ENCODE data around the gene KPTN.

The KPTN gene

DNA sequence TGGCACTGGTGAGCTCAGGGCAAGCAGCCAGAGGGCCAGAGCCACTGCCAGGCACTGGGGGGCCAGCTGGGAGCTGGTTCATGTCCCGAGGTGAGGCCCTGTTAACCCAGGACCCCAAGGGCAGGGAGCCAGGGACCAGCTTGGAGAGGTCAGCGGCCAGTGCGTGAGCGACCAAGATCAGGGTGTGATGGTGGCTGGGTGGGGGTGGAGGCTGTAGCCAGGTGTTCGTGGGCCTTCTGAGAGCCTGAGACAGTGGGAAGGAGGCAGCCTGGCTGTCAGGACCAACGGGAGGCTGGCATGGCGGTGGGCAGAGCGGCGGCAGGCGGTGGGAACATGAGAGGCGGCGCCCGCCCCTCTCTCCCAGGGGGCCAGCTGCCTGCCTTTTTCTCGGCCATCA is 8.1 kb upstream of the KPTN start:
- Mint-ChIP-seq H3K9me3 (no peaks in the 10 kb centered on the region), H3K27me3 (ENCODE audit: low read depth) (no peaks in the 10 kb centered on the region), H3K4me1 (peaks cover 12% of the 10 kb centered on the region), H3K36me3 (ENCODE audit: low read depth) (peaks cover 10% of the 10 kb centered on the region), H3K4me3 (no peak overlapping the region), H3K27ac (no peak overlapping the region)
- TF ChIP-seq, protein P1, sequence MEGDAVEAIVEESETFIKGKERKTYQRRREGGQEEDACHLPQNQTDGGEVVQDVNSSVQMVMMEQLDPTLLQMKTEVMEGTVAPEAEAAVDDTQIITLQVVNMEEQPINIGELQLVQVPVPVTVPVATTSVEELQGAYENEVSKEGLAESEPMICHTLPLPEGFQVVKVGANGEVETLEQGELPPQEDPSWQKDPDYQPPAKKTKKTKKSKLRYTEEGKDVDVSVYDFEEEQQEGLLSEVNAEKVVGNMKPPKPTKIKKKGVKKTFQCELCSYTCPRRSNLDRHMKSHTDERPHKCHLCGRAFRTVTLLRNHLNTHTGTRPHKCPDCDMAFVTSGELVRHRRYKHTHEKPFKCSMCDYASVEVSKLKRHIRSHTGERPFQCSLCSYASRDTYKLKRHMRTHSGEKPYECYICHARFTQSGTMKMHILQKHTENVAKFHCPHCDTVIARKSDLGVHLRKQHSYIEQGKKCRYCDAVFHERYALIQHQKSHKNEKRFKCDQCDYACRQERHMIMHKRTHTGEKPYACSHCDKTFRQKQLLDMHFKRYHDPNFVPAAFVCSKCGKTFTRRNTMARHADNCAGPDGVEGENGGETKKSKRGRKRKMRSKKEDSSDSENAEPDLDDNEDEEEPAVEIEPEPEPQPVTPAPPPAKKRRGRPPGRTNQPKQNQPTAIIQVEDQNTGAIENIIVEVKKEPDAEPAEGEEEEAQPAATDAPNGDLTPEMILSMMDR (IDR thresholded peaks at IDR 0.05; ENCODE audit: unreplicated experiment in 3 of 3), result no peak

DNA sequence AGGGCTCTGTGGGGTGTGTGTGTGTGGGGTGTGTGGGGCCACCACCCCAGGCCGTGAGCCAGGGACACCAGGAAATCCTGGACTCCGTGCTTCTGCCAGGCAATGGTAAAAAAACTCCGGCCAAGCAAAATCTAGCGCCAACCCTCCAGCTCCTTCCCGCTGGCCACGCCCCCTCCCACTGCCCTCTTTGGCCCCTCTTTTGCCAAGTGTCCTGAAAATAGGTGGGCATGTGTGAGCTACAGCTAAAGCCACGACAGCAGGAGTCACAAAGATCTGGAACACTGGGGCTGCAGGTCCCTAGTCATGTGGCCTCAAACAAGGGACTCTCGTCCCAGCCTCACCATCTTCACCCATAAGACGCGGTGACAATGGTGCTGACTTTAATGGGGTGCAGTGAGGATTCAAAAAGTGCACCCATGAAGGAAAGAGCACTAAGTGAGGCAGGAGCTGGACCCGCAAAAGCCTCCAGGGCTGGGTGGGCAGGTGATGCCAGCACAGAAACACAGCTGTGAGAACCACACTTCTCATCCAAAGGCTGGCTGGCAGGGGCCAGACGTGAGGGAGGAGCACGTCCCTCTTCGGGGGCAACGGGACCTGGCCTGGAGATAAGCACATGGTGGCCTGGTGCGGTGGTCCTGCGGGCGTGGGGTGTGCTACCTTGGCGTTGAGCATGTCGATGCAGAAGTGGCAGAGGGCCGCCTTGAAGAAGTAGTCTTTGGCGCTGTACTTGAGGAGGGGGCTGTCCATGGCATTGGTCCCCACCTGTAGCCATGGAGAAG is 7.5 kb upstream of the KPTN start:
- no peak overlapping the region for H3K4me3 Mint-ChIP-seq
- peaks cover 18% of the 10 kb centered on the region for H3K4me1 Mint-ChIP-seq
- TF ChIP-seq, protein P1 (IDR thresholded peaks at IDR 0.05; ENCODE audit: unreplicated experiment in 3 of 3), result no peak
- no peaks in the 10 kb centered on the region for H3K9me3 Mint-ChIP-seq
- peaks cover 10% of the 10 kb centered on the region for H3K36me3 Mint-ChIP-seq (ENCODE audit: low read depth)
- H3K27me3 Mint-ChIP-seq (ENCODE audit: low read depth), result no peaks in the 10 kb centered on the region
- no peak overlapping the region for H3K27ac Mint-ChIP-seq

- Mint-ChIP-seq H3K27me3 (ENCODE audit: low read depth) (no peaks in the 10 kb centered on the region), H3K36me3 (ENCODE audit: low read depth) (peaks cover 10% of the 10 kb centered on the region), H3K27ac (no peak overlapping the region), H3K4me3 (no peak overlapping the region), H3K4me1 (peaks cover 22% of the 10 kb centered on the region), H3K9me3 (no peaks in the 10 kb centered on the region)
- TF ChIP-seq, protein P1 (IDR thresholded peaks at IDR 0.05; ENCODE audit: unreplicated experiment in 3 of 3), result no peak
Measured at GRCh38 chr19:47490847-47491246, 6.8 kb upstream of the KPTN start.

GRCh38 chr19:47490031-47490430 is 6.0 kb upstream of the KPTN start:
- H3K27ac Mint-ChIP-seq, result no peak overlapping the region
- H3K4me1 Mint-ChIP-seq, result peaks cover 24% of the 10 kb centered on the region
- TF ChIP-seq, protein P1 (IDR thresholded peaks at IDR 0.05; ENCODE audit: unreplicated experiment in 3 of 3), result no peak
- H3K36me3 Mint-ChIP-seq (ENCODE audit: low read depth), result peaks cover 10% of the 10 kb centered on the region
- H3K9me3 Mint-ChIP-seq, result no peaks in the 10 kb centered on the region
- H3K4me3 Mint-ChIP-seq, result no peak overlapping the region
- no peaks in the 10 kb centered on the region for H3K27me3 Mint-ChIP-seq (ENCODE audit: low read depth)

GRCh38 chr19:47489072-47489914 is 5.3 kb upstream of the KPTN start:
- Mint-ChIP-seq H3K36me3 (ENCODE audit: low read depth) (peaks cover 10% of the 10 kb centered on the region), H3K27me3 (ENCODE audit: low read depth) (no peaks in the 10 kb centered on the region), H3K27ac (no peak overlapping the region), H3K9me3 (no peaks in the 10 kb centered on the region), H3K4me1 (peaks cover 28% of the 10 kb centered on the region), H3K4me3 (no peak overlapping the region)
- TF ChIP-seq, protein P1 (IDR thresholded peaks at IDR 0.05; ENCODE audit: unreplicated experiment in 3 of 3), result no peak

Data from nephron (organoid).